Neural progenitor cell (in vitro differentiated cells): Measurements from ENCODE around the gene GSX2. TPM values are rescaled to one million over a fixed set of nuclear protein-coding genes. Genes with fewer than 3 reads are reported as not detected.

ENCODE experiments used
- DNase-seq: peaks from one replicate; pipeline ENCODE4 v3.0.0-alpha.2; 2016; ENCODE audit warnings: low spot score
- H2AFZ ChIP-seq: fragments of 200-600 bp; sonication (generic); replicated peaks from 2 replicates; pipeline ENCODE4 v1.6.1; 2016; ENCODE audit warnings: antibody characterized with exemption
- H3F3A ChIP-seq: fragments of 200-600 bp; sonication (generic); 2 replicates; pipeline ENCODE4 v1.6.1; 2016; ENCODE audit warnings: antibody characterized with exemption, low read depth
- H3K27ac ChIP-seq: fragments of 200-600 bp; sonication (generic); 2 replicates; pipeline ENCODE4 v1.5.1; 2016; ENCODE audit warnings: mild to moderate bottlenecking
- H3K27me3 ChIP-seq: fragments of 200-600 bp; sonication (generic); 2 replicates; pipeline ENCODE4 v1.6.1; 2016; ENCODE audit warnings: mild to moderate bottlenecking, moderate library complexity
- H3K36me3 ChIP-seq: fragments of 200-600 bp; sonication (generic); 2 replicates; pipeline ENCODE4 v1.5.1; 2016
- H3K4me1 ChIP-seq: fragments of 200-600 bp; sonication (generic); 2 replicates; pipeline ENCODE4 v1.6.1; 2016; ENCODE audit warnings: mixed run types
- H3K4me2 ChIP-seq: fragments of 200-600 bp; sonication (generic); 2 replicates; pipeline ENCODE4 v1.6.1; 2016
- H3K4me3 ChIP-seq: fragments of 200-600 bp; sonication (generic); 2 replicates; pipeline ENCODE4 v1.5.1; 2016
- H3K79me2 ChIP-seq: fragments of 200-600 bp; sonication (generic); 2 replicates; pipeline ENCODE4 v1.6.1; 2016; ENCODE audit warnings: low read depth
- H3K9ac ChIP-seq: fragments of 200-600 bp; sonication (generic); 2 replicates; pipeline ENCODE4 v1.6.1; 2016
- H3K9me3 ChIP-seq: fragments of 200-600 bp; sonication (generic); 2 replicates; pipeline ENCODE4 v1.5.1; 2016; ENCODE audit warnings: low read depth
- H4K20me1 ChIP-seq: fragments of 200-600 bp; sonication (generic); 2 replicates; pipeline ENCODE4 v1.6.1; 2016; ENCODE audit warnings: low read depth
- H3K27ac Mint-ChIP-seq: 3 replicates; pipeline ENCODE4 v1.8.0; 2021; ENCODE audit warnings: mixed read lengths
- H3K27me3 Mint-ChIP-seq: 2 replicates; pipeline ENCODE4 v1.8.0; 2022; ENCODE audit warnings: low read depth, mild to moderate bottlenecking, inconsistent platforms, moderate library complexity, mixed read lengths; ENCODE audit not compliant: insufficient read depth
- H3K36me3 Mint-ChIP-seq: 3 replicates; pipeline ENCODE4 v1.8.0; 2021; ENCODE audit warnings: mixed read lengths
- H3K4me1 Mint-ChIP-seq: 3 replicates; pipeline ENCODE4 v1.8.0; 2021; ENCODE audit warnings: mixed read lengths
- H3K4me3 Mint-ChIP-seq: 3 replicates; pipeline ENCODE4 v1.8.0; 2021; ENCODE audit warnings: mild to moderate bottlenecking, moderate library complexity, mixed read lengths
- H3K9me3 Mint-ChIP-seq: 3 replicates; pipeline ENCODE4 v1.8.0; 2020; ENCODE audit warnings: mixed read lengths
- CTCF ChIP-seq: fragments of 200-600 bp; sonication (generic); IDR thresholded peaks from 2 replicates; pipeline ENCODE4 v1.5.1; 2017; ENCODE audit warnings: antibody characterized with exemption, mild to moderate bottlenecking
- EZH2 ChIP-seq: fragments of 200-600 bp; sonication (generic); IDR thresholded peaks from 2 replicates; pipeline ENCODE4 v1.6.1; 2017; ENCODE audit warnings: antibody characterized with exemption, mild to moderate bottlenecking, moderate library complexity
- EZH2phosphoT487 ChIP-seq: fragments of 200-600 bp; sonication (generic); IDR thresholded peaks from 2 replicates; pipeline ENCODE4 v1.6.1; 2017; ENCODE audit warnings: antibody characterized with exemption
- total RNA-seq: library from RNA; depleted of rRNA; stranded (reverse); fragments of >200 nt; gene quantifications from 2 replicates; pipeline ENCODE4 v1.2.3, GENCODE V29; 2015; ENCODE audit warnings: low replicate concordance

The GSX2 gene
- total RNA-seq, 1 donor from 2014 or later, result not detected

GRCh38 chr4:54092405-54093323, 7.3 kb upstream of the GSX2 start:
- Histone ChIP-seq H3K79me2 (no peaks in the 10 kb centered on the region), H3K27me3 (peaks cover 100% of the 10 kb centered on the region), H3K9me3 (no peaks in the 10 kb centered on the region), H3F3A (peaks cover 30% of the 10 kb centered on the region), H3K4me1 (peaks cover 34% of the 10 kb centered on the region), H3K4me2 (peak overlapping the region; percentile 90), H3K27ac (no peak overlapping the region), H3K9ac (no peak overlapping the region), H3K36me3 (no peaks in the 10 kb centered on the region), H2AFZ (peak overlapping the region; percentile 71), H4K20me1 (peaks cover 54% of the 10 kb centered on the region), H3K4me3 (peak overlapping the region; percentile 52)
- H3K27me3 Mint-ChIP-seq, result peaks cover 64% of the 10 kb centered on the region
- peak overlapping the region; percentile 88 for H3K4me3 Mint-ChIP-seq
- DNase-seq, result no peak
- peak; percentile 66 for TF ChIP-seq EZH2phosphoT487
- no peak for TF ChIP-seq CTCF
- peak; percentile 68 for TF ChIP-seq EZH2
- no peaks in the 10 kb centered on the region for H3K36me3 Mint-ChIP-seq
- H3K9me3 Mint-ChIP-seq, result no peaks in the 10 kb centered on the region
- H3K4me1 Mint-ChIP-seq, result peaks cover 45% of the 10 kb centered on the region
- H3K27ac Mint-ChIP-seq, result no peak overlapping the region

GRCh38 chr4:54093324-54094240, 6.4 kb upstream of the GSX2 start:
- no peak overlapping the region for H3K27ac ChIP-seq
- DNase-seq, result peak; percentile 44
- peaks cover 63% of the 10 kb centered on the region for H4K20me1 ChIP-seq
- Mint-ChIP-seq H3K27ac (no peak overlapping the region), H3K4me1 (peaks cover 50% of the 10 kb centered on the region), H3K36me3 (no peaks in the 10 kb centered on the region), H3K4me3 (peak overlapping the region; percentile 53), H3K9me3 (no peaks in the 10 kb centered on the region), H3K27me3 (peaks cover 73% of the 10 kb centered on the region)
- H3K9ac ChIP-seq, result no peak overlapping the region
- H3K4me2 ChIP-seq, result peak overlapping the region; percentile 25
- H3K36me3 ChIP-seq, result no peaks in the 10 kb centered on the region
- peaks cover 33% of the 10 kb centered on the region for H3F3A ChIP-seq
- H3K4me3 ChIP-seq, result no peak overlapping the region
- H3K27me3 ChIP-seq, result peaks cover 100% of the 10 kb centered on the region
- peak; percentile 65 for TF ChIP-seq EZH2
- peak; percentile 30 for TF ChIP-seq EZH2phosphoT487
- TF ChIP-seq CTCF, result no peak
- H3K9me3 ChIP-seq, result no peaks in the 10 kb centered on the region
- peaks cover 34% of the 10 kb centered on the region for H3K4me1 ChIP-seq
- no peak overlapping the region for H2AFZ ChIP-seq
- H3K79me2 ChIP-seq, result no peaks in the 10 kb centered on the region

- no peaks in the 10 kb centered on the region for H3K9me3 ChIP-seq
- H3K27me3 Mint-ChIP-seq, result peaks cover 82% of the 10 kb centered on the region
- H3K27ac Mint-ChIP-seq, result no peak overlapping the region
- H3K4me1 ChIP-seq, result peaks cover 42% of the 10 kb centered on the region
- H3F3A ChIP-seq, result peaks cover 42% of the 10 kb centered on the region
- no peak overlapping the region for H3K9ac ChIP-seq
- peak overlapping the region; percentile 62 for H3K4me2 ChIP-seq
- H3K36me3 Mint-ChIP-seq, result no peaks in the 10 kb centered on the region
- H2AFZ ChIP-seq, result no peak overlapping the region
- H3K4me1 Mint-ChIP-seq, result peaks cover 57% of the 10 kb centered on the region
- H3K4me3 Mint-ChIP-seq, result peak overlapping the region; percentile 32
- H3K4me3 ChIP-seq, result no peak overlapping the region
- peak; percentile 4 for DNase-seq
- H3K79me2 ChIP-seq, result no peaks in the 10 kb centered on the region
- no peak overlapping the region for H3K27ac ChIP-seq
- peaks cover 71% of the 10 kb centered on the region for H4K20me1 ChIP-seq
- no peak for TF ChIP-seq CTCF
- H3K27me3 ChIP-seq, result peaks cover 100% of the 10 kb centered on the region
- no peaks in the 10 kb centered on the region for H3K36me3 ChIP-seq
- no peaks in the 10 kb centered on the region for H3K9me3 Mint-ChIP-seq
These were observed 5.5 kb upstream of the GSX2 start for GRCh38 chr4:54094451-54094850.
